DOHH2 (cell line): ENCODE results near the gene RAP2B.

Experiments
- H3F3A ChIP-seq: fragments of 200-600 bp; sonication (generic), shearing (Covaris generic); 2 replicates; pipeline ENCODE4 v1.6.0; 2016; ENCODE audit warnings: antibody characterized with exemption, mild to moderate bottlenecking; ENCODE audit not compliant: control insufficient read depth, insufficient read depth
- H3K27ac ChIP-seq: fragments of 200-600 bp; sonication (generic); 2 replicates; pipeline ENCODE4 v1.5.1; 2014; ENCODE audit warnings: low read depth, mild to moderate bottlenecking, low read length, moderate library complexity
- H3K27me3 ChIP-seq: fragments of 200-600 bp; sonication (generic); 2 replicates; pipeline ENCODE4 v1.6.1; 2014; ENCODE audit warnings: mild to moderate bottlenecking, low read length, mixed read lengths; ENCODE audit not compliant: control insufficient read depth
- H3K36me3 ChIP-seq: fragments of 200-600 bp; sonication (generic); 2 replicates; pipeline ENCODE4 v1.6.1; 2014; ENCODE audit warnings: mild to moderate bottlenecking, low read length, moderate library complexity, mixed read lengths; ENCODE audit not compliant: control insufficient read depth
- H3K4me1 ChIP-seq: fragments of 200-600 bp; sonication (generic); 2 replicates; pipeline ENCODE4 v1.6.1; 2014; ENCODE audit warnings: mild to moderate bottlenecking, low read length, mixed read lengths; ENCODE audit not compliant: control insufficient read depth
- H3K4me2 ChIP-seq: fragments of 200-600 bp; sonication (generic); 2 replicates; pipeline ENCODE4 v1.6.0; 2014; ENCODE audit warnings: mild to moderate bottlenecking, low read length, moderate library complexity
- H3K4me3 ChIP-seq: fragments of 200-600 bp; sonication (generic); 2 replicates; pipeline ENCODE4 v1.5.1; 2014; ENCODE audit warnings: mild to moderate bottlenecking, low read length, mixed read lengths
- H3K79me2 ChIP-seq: fragments of 200-600 bp; sonication (generic); 2 replicates; pipeline ENCODE4 v1.6.1; 2014; ENCODE audit warnings: mild to moderate bottlenecking, low read length, mixed read lengths; ENCODE audit not compliant: control insufficient read depth
- H3K9me2 ChIP-seq: fragments of 200-600 bp; sonication (generic); replicated peaks from 2 replicates; pipeline ENCODE4 v1.6.1; 2014; ENCODE audit warnings: mild to moderate bottlenecking, low read length, mixed read lengths; ENCODE audit not compliant: control insufficient read depth
- H3K9me3 ChIP-seq: fragments of 200-600 bp; sonication (generic); 2 replicates; pipeline ENCODE4 v1.6.1; 2014; ENCODE audit warnings: antibody characterized with exemption, low read length, mixed read lengths; ENCODE audit not compliant: control insufficient read depth, insufficient read depth
- H4K20me1 ChIP-seq: fragments of 200-600 bp; sonication (generic); 2 replicates; pipeline ENCODE4 v1.6.0; 2014; ENCODE audit warnings: low read depth, mild to moderate bottlenecking, antibody characterized with exemption, low read length, moderate library complexity; ENCODE audit not compliant: control insufficient read depth, insufficient read depth
- EZH2phosphoT487 ChIP-seq: fragments of 200-600 bp; sonication (generic); IDR thresholded peaks from 2 replicates; pipeline ENCODE4 v1.6.1; 2017; ENCODE audit warnings: borderline replicate concordance, mild to moderate bottlenecking, antibody characterized with exemption, low read length, moderate library complexity, mixed read lengths
- TF ChIP-seq, protein P1 (sequence below): fragments of 200-600 bp; sonication (generic); IDR thresholded peaks from one replicate; pipeline ENCODE4 v1.5.1; 2014; ENCODE audit warnings: antibody characterized with exemption, mild to moderate bottlenecking, low read depth, low read length; ENCODE audit not compliant: poor library complexity, severe bottlenecking

RAP2B gene

DNA sequence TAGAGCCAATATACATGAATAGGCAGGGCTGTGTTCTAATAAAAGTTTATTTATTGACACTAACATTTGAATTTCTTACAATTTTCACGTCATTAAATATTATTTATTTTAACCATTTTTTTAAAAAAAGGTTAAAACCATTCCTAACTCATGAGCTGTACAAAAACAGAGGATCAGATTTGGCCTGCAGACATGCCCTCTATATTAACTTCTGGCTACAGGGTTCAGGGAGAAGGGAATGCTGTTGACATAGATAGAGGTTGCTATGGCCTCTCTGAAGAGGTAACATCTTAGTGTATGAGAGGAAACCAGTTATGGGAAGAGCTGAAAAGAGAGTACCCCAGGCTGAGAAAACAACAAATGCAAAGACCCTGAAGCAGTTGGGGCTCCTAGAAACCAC is 19.1 kb upstream of the RAP2B start:
- H3K79me2 ChIP-seq = no peaks in the 10 kb centered on the region
- H3K9me3 ChIP-seq = no peaks in the 10 kb centered on the region
- H3K4me3 ChIP-seq = no peak overlapping the region
- H3K4me1 ChIP-seq = no peaks in the 10 kb centered on the region
- H3K27ac ChIP-seq = no peak overlapping the region
- H3K4me2 ChIP-seq = no peak overlapping the region
- no peaks in the 10 kb centered on the region for H3K27me3 ChIP-seq
- H3K9me2 ChIP-seq = no peaks in the 10 kb centered on the region
- no peaks in the 10 kb centered on the region for H3F3A ChIP-seq
- TF ChIP-seq EZH2phosphoT487 = no peak
- TF ChIP-seq, protein P1, sequence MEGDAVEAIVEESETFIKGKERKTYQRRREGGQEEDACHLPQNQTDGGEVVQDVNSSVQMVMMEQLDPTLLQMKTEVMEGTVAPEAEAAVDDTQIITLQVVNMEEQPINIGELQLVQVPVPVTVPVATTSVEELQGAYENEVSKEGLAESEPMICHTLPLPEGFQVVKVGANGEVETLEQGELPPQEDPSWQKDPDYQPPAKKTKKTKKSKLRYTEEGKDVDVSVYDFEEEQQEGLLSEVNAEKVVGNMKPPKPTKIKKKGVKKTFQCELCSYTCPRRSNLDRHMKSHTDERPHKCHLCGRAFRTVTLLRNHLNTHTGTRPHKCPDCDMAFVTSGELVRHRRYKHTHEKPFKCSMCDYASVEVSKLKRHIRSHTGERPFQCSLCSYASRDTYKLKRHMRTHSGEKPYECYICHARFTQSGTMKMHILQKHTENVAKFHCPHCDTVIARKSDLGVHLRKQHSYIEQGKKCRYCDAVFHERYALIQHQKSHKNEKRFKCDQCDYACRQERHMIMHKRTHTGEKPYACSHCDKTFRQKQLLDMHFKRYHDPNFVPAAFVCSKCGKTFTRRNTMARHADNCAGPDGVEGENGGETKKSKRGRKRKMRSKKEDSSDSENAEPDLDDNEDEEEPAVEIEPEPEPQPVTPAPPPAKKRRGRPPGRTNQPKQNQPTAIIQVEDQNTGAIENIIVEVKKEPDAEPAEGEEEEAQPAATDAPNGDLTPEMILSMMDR = no peak
- H4K20me1 ChIP-seq = no peaks in the 10 kb centered on the region
- H3K36me3 ChIP-seq = no peaks in the 10 kb centered on the region

DNA sequence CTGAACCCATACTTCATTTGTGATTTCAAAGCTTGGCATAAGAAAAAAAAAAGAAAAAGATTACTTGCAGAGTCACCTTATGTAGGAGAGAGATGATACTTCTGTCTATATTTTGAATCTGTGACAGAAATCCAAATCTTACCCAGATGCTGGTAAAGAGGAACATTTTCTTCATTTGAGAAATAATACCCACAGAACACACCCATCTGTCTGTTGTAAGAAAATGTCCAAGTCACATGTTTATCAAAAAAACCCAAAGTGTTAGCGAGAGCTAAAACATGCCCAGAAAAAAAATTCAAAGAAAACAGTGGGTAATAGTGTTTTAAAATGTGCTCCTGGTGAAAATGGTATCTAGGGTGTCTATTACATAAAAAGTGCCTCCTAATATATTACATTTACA is 18.0 kb upstream of the RAP2B start:
- Histone ChIP-seq H3K9me2 (no peaks in the 10 kb centered on the region), H3K4me3 (no peak overlapping the region), H4K20me1 (no peaks in the 10 kb centered on the region), H3K9me3 (no peaks in the 10 kb centered on the region), H3K36me3 (no peaks in the 10 kb centered on the region), H3K4me2 (no peak overlapping the region), H3F3A (no peaks in the 10 kb centered on the region), H3K27ac (no peak overlapping the region), H3K4me1 (no peaks in the 10 kb centered on the region), H3K27me3 (no peaks in the 10 kb centered on the region), H3K79me2 (no peaks in the 10 kb centered on the region)
- TF ChIP-seq, protein P1 = no peak
- TF ChIP-seq EZH2phosphoT487 = no peak

DNA sequence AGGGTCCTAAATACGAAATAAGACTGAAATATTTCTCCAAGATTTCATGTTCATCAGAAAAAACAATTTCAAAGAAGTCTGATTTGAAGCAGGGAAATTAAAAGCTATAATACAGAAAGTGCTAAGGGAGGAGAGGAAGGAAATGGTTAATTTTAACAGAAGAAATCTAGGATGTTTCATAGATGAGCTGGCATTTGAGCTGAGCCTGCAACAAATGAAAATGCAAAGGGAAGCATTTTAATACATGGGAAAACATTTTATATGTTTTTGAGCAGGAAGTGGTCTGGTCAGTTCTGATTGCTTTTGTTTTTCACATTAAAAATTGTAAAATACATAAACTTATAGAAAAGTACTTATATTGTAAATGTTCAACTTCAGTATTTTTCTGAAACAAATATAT is 17.2 kb upstream of the RAP2B start:
- no peak overlapping the region for H3K27ac ChIP-seq
- no peaks in the 10 kb centered on the region for H3F3A ChIP-seq
- no peak for TF ChIP-seq EZH2phosphoT487
- TF ChIP-seq, protein P1 = no peak
- H3K4me1 ChIP-seq = no peaks in the 10 kb centered on the region
- no peaks in the 10 kb centered on the region for H3K79me2 ChIP-seq
- H3K9me2 ChIP-seq = no peaks in the 10 kb centered on the region
- no peaks in the 10 kb centered on the region for H3K36me3 ChIP-seq
- no peaks in the 10 kb centered on the region for H3K9me3 ChIP-seq
- no peaks in the 10 kb centered on the region for H4K20me1 ChIP-seq
- no peaks in the 10 kb centered on the region for H3K27me3 ChIP-seq
- H3K4me2 ChIP-seq = no peak overlapping the region
- H3K4me3 ChIP-seq = no peak overlapping the region

DNA sequence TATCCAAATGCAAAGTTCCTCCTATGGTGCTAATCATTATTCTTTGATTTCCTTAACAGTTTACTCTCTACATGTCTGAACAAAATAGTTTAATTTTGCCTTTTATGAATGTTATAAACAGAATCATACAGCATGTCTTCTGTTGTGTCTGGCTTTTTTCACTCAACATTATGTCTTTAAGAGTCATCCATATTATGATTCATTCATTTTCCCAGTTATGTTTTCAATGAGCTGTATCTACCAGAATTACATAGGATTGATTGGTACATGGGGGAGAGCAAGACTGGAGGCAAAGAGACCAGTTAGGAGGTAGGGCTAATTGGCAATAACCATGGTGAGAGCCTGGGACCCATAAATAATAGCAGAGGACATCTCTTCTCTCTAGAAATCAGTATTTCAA is 16.6 kb upstream of the RAP2B start:
- TF ChIP-seq, protein P1 = no peak
- no peak for TF ChIP-seq EZH2phosphoT487
- no peaks in the 10 kb centered on the region for H3K9me2 ChIP-seq
- no peak overlapping the region for H3K4me3 ChIP-seq
- no peaks in the 10 kb centered on the region for H3K4me1 ChIP-seq
- no peaks in the 10 kb centered on the region for H3F3A ChIP-seq
- H3K9me3 ChIP-seq = no peaks in the 10 kb centered on the region
- H3K36me3 ChIP-seq = no peaks in the 10 kb centered on the region
- H3K27me3 ChIP-seq = no peaks in the 10 kb centered on the region
- no peak overlapping the region for H3K4me2 ChIP-seq
- H3K79me2 ChIP-seq = no peaks in the 10 kb centered on the region
- H4K20me1 ChIP-seq = no peaks in the 10 kb centered on the region
- H3K27ac ChIP-seq = no peak overlapping the region
